Activated naive CD8-positive, alpha-beta T cell treated with anti-CD3 and anti-CD28 coated beads, Interleukin-2, amount 10 ng/mL, durations not matched to agents 7 days and 5 days (primary cell): Measurements from ENCODE around the gene CENPO. TPM values are rescaled to one million over a fixed set of nuclear protein-coding genes. Genes with fewer than 3 reads are reported as not detected.
A peak's percentile ranks its signal among the peaks of the same experiment; 100 is the strongest.
"Not testable (repeated sequence)": the region's sequence is repeated elsewhere in the genome, so short reads cannot be mapped to it uniquely, and the experiment has no call there.

Experiments used
- ATAC-seq: fragments of 150-1000 bp; cut with Tn5 transposase; one replicate; pipeline ENCODE4 v1.10.0; 2021; ENCODE audit warnings: low read depth, moderate library complexity
- POLR2A ChIA-PET: fragments of 350-600 bp; sonication (Branson Sonifier 250); formaldehyde crosslinking; loops from one replicate; lab custom pipeline; 2021; ENCODE audit warnings: antibody characterized with exemption; lab: Charles Lee
- DNase-seq: peaks from one replicate; pipeline ENCODE4 v3.0.0; 2021
- H3K27ac Mint-ChIP-seq: one replicate; pipeline ENCODE4 v1.8.0; 2022; ENCODE audit warnings: mild to moderate bottlenecking, mixed read lengths
- H3K27me3 Mint-ChIP-seq: one replicate; pipeline ENCODE4 v1.8.0; 2022; ENCODE audit warnings: mild to moderate bottlenecking, moderate library complexity, mixed read lengths
- H3K36me3 Mint-ChIP-seq: one replicate; pipeline ENCODE4 v1.8.0; 2021; ENCODE audit warnings: mild to moderate bottlenecking, mixed read lengths
- H3K4me1 Mint-ChIP-seq: one replicate; pipeline ENCODE4 v1.8.0; 2021; ENCODE audit warnings: mixed read lengths
- H3K4me3 Mint-ChIP-seq: one replicate; pipeline ENCODE4 v1.8.0; 2022; ENCODE audit warnings: mild to moderate bottlenecking, moderate library complexity, mixed read lengths
- H3K9me3 Mint-ChIP-seq: one replicate; pipeline ENCODE4 v1.8.0; 2021; ENCODE audit warnings: mixed read lengths
- total RNA-seq, 2 experiments: library from RNA; stranded (reverse); gene quantifications; one replicate each; pipeline ENCODE4 v1.2.3, GENCODE V29; 2021

CENPO gene
- total RNA-seq, 2 experiments from 2014 or later: 38.8 to 39.0 TPM

- Mint-ChIP-seq H3K36me3 (peaks cover 74% of the 10 kb centered on the region), H3K4me1 (peaks cover 23% of the 10 kb centered on the region)
- H3K27me3 Mint-ChIP-seq, H3K9me3 Mint-ChIP-seq, POLR2A ChIA-PET, H3K4me3 Mint-ChIP-seq, DNase-seq, H3K27ac Mint-ChIP-seq, ATAC-seq: not testable (repeated sequence)
Measured at GRCh38 chr2:24800487-24800886, 7.3 kb downstream of the CENPO start.

- DNase-seq, ATAC-seq, H3K27ac Mint-ChIP-seq, POLR2A ChIA-PET, H3K9me3 Mint-ChIP-seq, H3K27me3 Mint-ChIP-seq, H3K4me3 Mint-ChIP-seq: not testable (repeated sequence)
- Mint-ChIP-seq H3K36me3 (peaks cover 49% of the 10 kb centered on the region), H3K4me1 (peaks cover 12% of the 10 kb centered on the region)
Measured at GRCh38 chr2:24805811-24806660, 12.8 kb downstream of the CENPO start.

- POLR2A ChIA-PET: no interaction called here
- Mint-ChIP-seq H3K4me3 (no peak overlapping the region), H3K4me1 (peaks cover 12% of the 10 kb centered on the region), H3K27me3 (no peaks in the 10 kb centered on the region), H3K27ac (no peak overlapping the region), H3K36me3 (peaks cover 48% of the 10 kb centered on the region), H3K9me3 (peaks cover 2% of the 10 kb centered on the region)
- DNase-seq: no peak
- no peak for ATAC-seq
Measured at GRCh38 chr2:24806661-24807036, 13.4 kb downstream of the CENPO start.

GRCh38 chr2:24809316-24810007 is 16.2 kb downstream of the CENPO start:
- H3K36me3 Mint-ChIP-seq: peaks cover 45% of the 10 kb centered on the region
- H3K4me3 Mint-ChIP-seq: no peak overlapping the region
- no peaks in the 10 kb centered on the region for H3K27me3 Mint-ChIP-seq
- POLR2A ChIA-PET: no interaction called here
- H3K4me1 Mint-ChIP-seq: peaks cover 4% of the 10 kb centered on the region
- DNase-seq (no peak), ATAC-seq (no peak)
- peaks cover 2% of the 10 kb centered on the region for H3K9me3 Mint-ChIP-seq
- peak overlapping the region; percentile 23 for H3K27ac Mint-ChIP-seq

DNA sequence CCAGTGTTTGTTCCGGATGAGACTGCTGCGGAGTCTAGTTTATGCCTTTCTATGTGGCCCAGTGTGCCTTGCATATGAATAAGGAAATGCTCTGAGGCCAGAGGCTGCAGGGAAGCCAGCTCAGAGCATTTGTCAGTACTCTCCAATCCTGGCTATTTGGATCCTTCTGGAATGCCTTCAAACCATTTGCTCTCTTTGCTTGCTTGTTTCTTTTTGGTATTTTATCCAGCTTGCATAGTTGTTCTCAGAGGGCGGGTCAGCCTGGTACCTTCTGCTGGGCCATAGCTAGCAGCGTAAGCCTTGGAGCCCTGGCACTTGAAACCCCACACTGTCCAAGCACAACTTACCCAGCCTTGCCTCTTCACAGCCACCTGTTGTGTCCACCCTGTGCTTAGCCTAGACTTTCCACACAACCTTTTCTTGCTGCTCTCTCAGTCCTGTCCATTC is 20.5 kb downstream of the CENPO start:
- ATAC-seq (no peak), DNase-seq (no peak)
- Mint-ChIP-seq H3K27ac (no peak overlapping the region), H3K36me3 (peaks cover 39% of the 10 kb centered on the region), H3K4me1 (peaks cover 5% of the 10 kb centered on the region), H3K4me3 (no peak overlapping the region), H3K9me3 (no peaks in the 10 kb centered on the region), H3K27me3 (no peaks in the 10 kb centered on the region)
- POLR2A ChIA-PET: no interaction called here

DNA sequence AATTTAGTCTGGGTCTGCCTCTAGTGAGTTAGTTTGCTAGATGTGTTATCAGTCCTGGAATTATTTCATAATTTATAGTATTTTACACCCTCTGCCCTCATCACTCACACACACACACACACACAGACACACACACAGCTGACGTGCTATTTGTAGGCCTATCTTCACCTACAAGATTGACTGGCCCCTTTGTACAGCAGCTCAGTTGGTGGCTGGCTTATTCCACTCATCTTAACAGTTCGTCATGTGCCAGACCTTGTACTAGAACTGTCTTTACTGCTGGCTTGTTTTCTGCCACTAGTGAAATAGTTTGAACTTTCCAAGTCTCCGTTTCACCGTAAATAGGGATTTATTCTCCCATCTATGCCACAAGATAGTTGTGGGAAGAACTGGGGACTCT is 21.3 kb downstream of the CENPO start:
- ATAC-seq (no peak), DNase-seq (no peak)
- Mint-ChIP-seq H3K9me3 (no peaks in the 10 kb centered on the region), H3K27me3 (no peaks in the 10 kb centered on the region), H3K4me3 (no peak overlapping the region), H3K36me3 (peaks cover 39% of the 10 kb centered on the region), H3K4me1 (peaks cover 4% of the 10 kb centered on the region), H3K27ac (no peak overlapping the region)
- POLR2A ChIA-PET: interaction anchor here (0.6 to 1.5 kb wide), 3 partner anchors 22 to 186 kb away, joined by 3 to 5 read pairs (median 4); partner anchors contain the start of genes CENPO and PTRHD1

DNA sequence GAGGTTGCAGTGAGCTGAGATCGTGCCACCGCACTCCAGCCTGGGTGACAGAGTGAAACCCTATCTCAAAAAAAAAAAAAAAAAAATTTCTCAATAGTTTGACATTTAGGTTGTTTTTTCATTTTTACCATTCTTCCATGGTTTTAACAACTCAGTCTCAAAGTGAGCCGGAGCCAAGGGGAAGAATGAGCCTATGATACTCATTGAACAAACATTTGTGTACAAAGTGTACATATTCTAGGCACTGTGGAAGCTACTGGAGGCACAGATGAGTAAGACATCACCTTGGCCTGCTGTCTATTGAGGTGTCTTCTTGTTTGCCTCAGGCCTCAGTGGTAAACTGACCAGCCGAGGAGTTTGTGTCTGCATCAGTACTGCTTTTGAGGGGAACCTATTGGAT is 21.9 kb downstream of the CENPO start:
- Mint-ChIP-seq H3K9me3 (no peaks in the 10 kb centered on the region), H3K27ac (no peak overlapping the region), H3K4me3 (no peak overlapping the region), H3K36me3 (peaks cover 39% of the 10 kb centered on the region), H3K4me1 (peaks cover 4% of the 10 kb centered on the region), H3K27me3 (no peaks in the 10 kb centered on the region)
- no peak for DNase-seq
- no peak for ATAC-seq
- POLR2A ChIA-PET: interaction anchor here (0.6 to 1.5 kb wide), 3 partner anchors 22 to 187 kb away, joined by 4 to 5 read pairs (median 5); partner anchors contain the start of genes CENPO and PTRHD1

GRCh38 chr2:24816404-24816803 is 23.2 kb downstream of the CENPO start:
- H3K27me3 Mint-ChIP-seq: no peaks in the 10 kb centered on the region
- no peaks in the 10 kb centered on the region for H3K9me3 Mint-ChIP-seq
- H3K36me3 Mint-ChIP-seq: peaks cover 37% of the 10 kb centered on the region
- no peak overlapping the region for H3K4me3 Mint-ChIP-seq
- no peak overlapping the region for H3K27ac Mint-ChIP-seq
- no peak for ATAC-seq
- DNase-seq: no peak
- H3K4me1 Mint-ChIP-seq: peaks cover 4% of the 10 kb centered on the region
- POLR2A ChIA-PET: no interaction called here

GRCh38 chr2:24816884-24817283 is 23.7 kb downstream of the CENPO start:
- POLR2A ChIA-PET: no interaction called here
- Mint-ChIP-seq H3K27me3 (no peaks in the 10 kb centered on the region), H3K36me3 (peaks cover 34% of the 10 kb centered on the region), H3K4me3 (no peak overlapping the region), H3K9me3 (no peaks in the 10 kb centered on the region), H3K27ac (no peak overlapping the region), H3K4me1 (peaks cover 4% of the 10 kb centered on the region)
- ATAC-seq (no peak), DNase-seq (no peak)

DNA sequence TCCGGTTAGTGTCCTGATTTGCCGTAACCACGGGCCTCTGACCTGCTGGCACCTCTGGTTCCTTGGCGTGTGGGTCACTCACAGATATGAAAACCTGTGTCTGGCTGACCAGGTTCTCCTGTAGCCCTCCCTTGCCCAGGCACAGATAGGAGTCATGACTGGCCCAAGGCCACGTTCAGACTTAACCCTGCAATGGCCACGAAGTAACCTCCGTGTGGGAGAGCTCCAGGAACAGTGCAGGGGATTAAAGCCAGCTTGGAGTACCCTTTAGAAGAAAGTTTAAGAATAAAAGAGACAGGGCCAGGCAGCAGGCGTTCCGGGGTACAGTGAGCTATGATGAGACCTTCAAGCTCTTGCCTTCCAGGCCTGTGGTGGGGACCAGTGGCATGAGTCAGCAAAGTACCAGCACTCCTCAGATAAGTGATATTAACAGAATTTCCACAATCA is 25.5 kb downstream of the CENPO start:
- Mint-ChIP-seq H3K36me3 (peaks cover 27% of the 10 kb centered on the region), H3K27ac (no peak overlapping the region), H3K27me3 (no peaks in the 10 kb centered on the region), H3K9me3 (no peaks in the 10 kb centered on the region), H3K4me1 (peaks cover 4% of the 10 kb centered on the region), H3K4me3 (no peak overlapping the region)
- DNase-seq (no peak), ATAC-seq (no peak)
- POLR2A ChIA-PET: no interaction called here

DNA sequence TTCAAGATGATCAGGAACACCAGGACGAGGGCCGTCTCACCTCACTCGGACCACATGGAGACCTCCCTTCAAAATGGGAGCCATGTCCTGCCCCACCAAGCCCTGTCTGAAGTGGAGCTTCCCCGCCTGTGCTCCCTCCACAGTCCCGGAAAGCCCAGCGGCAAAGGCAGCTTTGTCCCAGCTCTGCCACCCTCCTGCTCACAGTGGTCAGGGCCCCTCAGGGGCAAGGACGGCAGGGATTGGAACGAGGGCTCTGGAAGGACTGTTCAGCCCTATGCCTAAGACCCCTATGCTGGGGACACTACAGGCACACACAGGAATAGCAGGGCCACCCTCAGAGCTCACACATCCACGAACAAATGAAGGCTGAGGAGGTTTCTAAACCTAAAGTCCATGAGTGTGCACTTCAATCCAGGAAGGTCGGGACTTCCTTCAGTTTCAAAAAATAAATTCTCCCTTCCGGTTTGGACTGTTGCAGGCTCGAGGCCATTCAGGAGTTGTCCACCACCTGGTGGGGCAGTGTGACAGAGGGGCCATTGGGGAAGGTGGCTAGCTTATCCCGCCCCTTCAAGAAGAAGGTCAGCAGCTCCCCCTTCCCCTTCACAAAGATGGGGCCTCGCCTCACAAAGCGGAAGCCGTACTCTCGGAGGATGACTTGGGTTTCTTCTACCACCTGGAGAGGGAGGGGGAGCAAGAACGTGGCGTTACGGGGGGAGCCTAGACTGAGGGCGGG is 26.4 kb downstream of the CENPO start:
- Mint-ChIP-seq H3K9me3 (no peaks in the 10 kb centered on the region), H3K4me1 (peaks cover 4% of the 10 kb centered on the region), H3K27me3 (no peaks in the 10 kb centered on the region), H3K36me3 (peaks cover 26% of the 10 kb centered on the region), H3K27ac (no peak overlapping the region), H3K4me3 (no peak overlapping the region)
- POLR2A ChIA-PET: no interaction called here
- DNase-seq (no peak), ATAC-seq (no peak)

- Mint-ChIP-seq H3K27me3 (no peaks in the 10 kb centered on the region), H3K4me1 (peaks cover 4% of the 10 kb centered on the region), H3K36me3 (peaks cover 26% of the 10 kb centered on the region), H3K27ac (no peak overlapping the region), H3K9me3 (no peaks in the 10 kb centered on the region), H3K4me3 (no peak overlapping the region)
- POLR2A ChIA-PET: no interaction called here
- DNase-seq (no peak), ATAC-seq (no peak)
Measured at GRCh38 chr2:24820175-24820513, 26.9 kb downstream of the CENPO start.
